IMR-90 (cell line): Measurements from ENCODE around the gene ARHGAP15. TPM values are rescaled to one million over a fixed set of nuclear protein-coding genes. Genes with fewer than 3 reads are reported as not detected.

Experiments
- ATAC-seq: fragments of 200-7000 bp; cut with Tn5 transposase; 2 replicates; pipeline ENCODE4 v1.9.1; 2020; ENCODE audit warnings: low read depth, mild to moderate bottlenecking, moderate library complexity
- BruUV-seq: library from RNA; stranded (reverse); fragments of 400-500 nt; replicated peaks from 2 replicates; lab custom pipeline; 2021; lab: Mats Ljungman, UMichigan
- CTCF ChIA-PET: fragments of 300-600 bp; formaldehyde crosslinking; extraction: SDS; loops from one replicate; lab custom pipeline; 2021; ENCODE audit warnings: antibody characterized with exemption; lab: Yijun Ruan, JAX
- POLR2A ChIA-PET: fragments of 300-600 bp; sonication (Branson Sonifier 250); formaldehyde crosslinking; loops from one replicate; lab custom pipeline; 2022; ENCODE audit warnings: antibody characterized with exemption; ENCODE audit not compliant: unreplicated experiment; lab: Charles Lee
- DNase-seq: peaks from one replicate; pipeline ENCODE4 v3.0.0; 2013
- H2AFZ ChIP-seq: replicated peaks from 2 replicates; pipeline ENCODE3; 2013; ENCODE audit warnings: low read length, mild to moderate bottlenecking; ENCODE audit not compliant: poor library complexity
- H2AK5ac ChIP-seq: 2 replicates; pipeline ENCODE4 v1.6.1; 2013; ENCODE audit warnings: low read depth, low read length, inconsistent platforms
- H2AK9ac ChIP-seq: replicated peaks from 2 replicates; pipeline ENCODE3; 2013; ENCODE audit warnings: mild to moderate bottlenecking, low read depth, low read length, moderate library complexity; ENCODE audit not compliant: poor library complexity
- H2BK120ac ChIP-seq: 2 replicates; pipeline ENCODE4 v1.6.1; 2013; ENCODE audit warnings: low read depth, low read length, inconsistent platforms
- H2BK15ac ChIP-seq: 3 replicates; pipeline ENCODE4 v1.6.1; 2013; ENCODE audit warnings: low read depth, low read length, inconsistent platforms
- H2BK20ac ChIP-seq: 2 replicates; pipeline ENCODE4 v1.6.1; 2013; ENCODE audit warnings: low read depth, mild to moderate bottlenecking, inconsistent platforms, low read length, moderate library complexity
- H2BK5ac ChIP-seq: 2 replicates; pipeline ENCODE4 v1.6.1; 2013; ENCODE audit warnings: mild to moderate bottlenecking, low read depth, low read length, inconsistent platforms; ENCODE audit not compliant: poor library complexity, severe bottlenecking
- H3K14ac ChIP-seq: replicated peaks from 2 replicates; pipeline ENCODE4 v1.6.1; 2013; ENCODE audit warnings: low read depth, low read length, inconsistent platforms
- H3K18ac ChIP-seq: 2 replicates; pipeline ENCODE4 v1.6.1; 2013; ENCODE audit warnings: low read depth, low read length, control low read depth
- H3K23ac ChIP-seq: 2 replicates; pipeline ENCODE4 v1.6.1; 2013; ENCODE audit warnings: low read depth, low read length, inconsistent platforms
- H3K27ac ChIP-seq: 2 replicates; pipeline ENCODE4 v1.5.1; 2013; ENCODE audit warnings: mild to moderate bottlenecking, control low read depth, low read length; ENCODE audit not compliant: insufficient read depth
- H3K27me3 ChIP-seq: 2 replicates; pipeline ENCODE4 v1.6.1; 2013; ENCODE audit warnings: low read length; ENCODE audit not compliant: control insufficient read depth, insufficient read depth
- H3K36me3 ChIP-seq: 2 replicates; pipeline ENCODE4 v1.6.1; 2013; ENCODE audit warnings: low read length, mixed read lengths; ENCODE audit not compliant: control insufficient read depth, insufficient read depth
- H3K4ac ChIP-seq: 2 replicates; pipeline ENCODE4 v1.6.1; 2013; ENCODE audit warnings: low read depth, low read length, inconsistent platforms
- H3K4me1 ChIP-seq: 2 replicates; pipeline ENCODE4 v1.6.1; 2013; ENCODE audit warnings: low read length, mixed read lengths; ENCODE audit not compliant: control insufficient read depth, insufficient read depth
- H3K4me2 ChIP-seq: 2 replicates; pipeline ENCODE4 v1.6.1; 2013; ENCODE audit warnings: low read depth, mild to moderate bottlenecking, control low read depth, low read length, moderate library complexity
- H3K4me3 ChIP-seq: 2 replicates; pipeline ENCODE4 v1.5.1; 2013; ENCODE audit warnings: low read depth, mild to moderate bottlenecking, control low read depth, low read length, moderate library complexity; ENCODE audit not compliant: insufficient read depth
- H3K56ac ChIP-seq: 2 replicates; pipeline ENCODE4 v1.6.1; 2013; ENCODE audit warnings: low read length, inconsistent platforms; ENCODE audit not compliant: insufficient read depth; ENCODE audit errors: extremely low read depth
- H3K79me1 ChIP-seq, 2 experiments: 2 replicates each; pipeline ENCODE4 v1.6.1; 2013; ENCODE audit warnings: low read length in 2 of 2, inconsistent platforms in 1 of 2, low read depth in 1 of 2
- H3K9ac ChIP-seq: 2 replicates; pipeline ENCODE4 v1.6.1; 2013; ENCODE audit warnings: low read depth, low read length, control low read depth
- H3K9me1 ChIP-seq: 2 replicates; pipeline ENCODE4 v1.6.1; 2013; ENCODE audit warnings: low read length, inconsistent platforms; ENCODE audit not compliant: insufficient read depth
- H3K9me3 ChIP-seq: 2 replicates; pipeline ENCODE4 v1.6.1; 2013; ENCODE audit warnings: low read length; ENCODE audit not compliant: control insufficient read depth, insufficient read depth
- H4K20me1 ChIP-seq: 2 replicates; pipeline ENCODE4 v1.6.1; 2013; ENCODE audit warnings: low read length, inconsistent platforms; ENCODE audit not compliant: insufficient read depth
- H4K5ac ChIP-seq: 2 replicates; pipeline ENCODE4 v1.6.1; 2013; ENCODE audit warnings: mild to moderate bottlenecking, low read depth, low read length, control low read depth
- H4K8ac ChIP-seq, 2 experiments: 2 replicates each; pipeline ENCODE4 v1.6.1; 2013; ENCODE audit warnings: low read depth in 2 of 2, low read length in 2 of 2, control low read depth in 1 of 2, inconsistent platforms in 1 of 2
- H4K91ac ChIP-seq: 2 replicates; pipeline ENCODE4 v1.6.1; 2013; ENCODE audit warnings: low read depth, low read length, inconsistent platforms; ENCODE audit not compliant: insufficient read depth
- BHLHE40 ChIP-seq: fragments of 150-350 bp; IDR thresholded peaks from 2 replicates; pipeline ENCODE4 v1.6.1; 2016; ENCODE audit warnings: mild to moderate bottlenecking, low read depth, low read length
- CEBPB ChIP-seq: IDR thresholded peaks from 2 replicates; pipeline ENCODE4 v1.6.1; 2012; ENCODE audit warnings: low read depth, low read length, improper control_type of control experiment
- CHD1 ChIP-seq: IDR thresholded peaks from 2 replicates; pipeline ENCODE4 v1.6.1; 2012; ENCODE audit warnings: low read depth, low read length, improper control_type of control experiment
- CTCF ChIP-seq: conservative IDR thresholded peaks from 2 replicates; pipeline ENCODE4 v1.5.1; 2012; ENCODE audit warnings: mild to moderate bottlenecking, low read depth, low read length, improper control_type of control experiment
- MAFK ChIP-seq: IDR thresholded peaks from 2 replicates; pipeline ENCODE4 v1.6.1; 2012; ENCODE audit warnings: low read depth, low read length, improper control_type of control experiment
- MAZ ChIP-seq: IDR thresholded peaks from 2 replicates; pipeline ENCODE4 v1.6.1; 2012; ENCODE audit warnings: low read depth, mild to moderate bottlenecking, low read length, improper control_type of control experiment, moderate library complexity, borderline replicate concordance
- MXI1 ChIP-seq: IDR thresholded peaks from 2 replicates; pipeline ENCODE4 v1.6.1; 2012; ENCODE audit warnings: low read depth, mild to moderate bottlenecking, low read length, moderate library complexity, borderline replicate concordance
- RFX5 ChIP-seq: IDR thresholded peaks from 2 replicates; pipeline ENCODE4 v1.8.0; 2012; ENCODE audit warnings: low read depth, mild to moderate bottlenecking, low read length, moderate library complexity
- WGBS, 2 experiments: methylation state at CpG; one replicate each; pipeline versions ENCODE4 v1.1.5 to v1.1.7; 2013; ENCODE audit warnings: missing lambda C conversion rate in 2 of 2; ENCODE audit not compliant: insufficient read length in 1 of 2; ENCODE audit errors: extremely low coverage in 2 of 2; 5-methylcytosine and 5-hydroxymethylcytosine counted together
- dilution Hi-C: fragments of 300-500 bp; cut with HindIII; formaldehyde crosslinking; loops from one replicate; pipeline ENCODE4 v1.14.3; 2018; ENCODE audit warnings: low sequenced_read_pairs; ENCODE audit not compliant: unreplicated experiment
- in situ Hi-C: fragments of 300-500 bp; cut with MboI; formaldehyde crosslinking; loops from 3 replicates; pipeline ENCODE4 v1.14.3; 2019; ENCODE audit warnings: low sequenced_read_pairs, inconsistent platforms, mixed read lengths
- intact Hi-C: fragments of 100-400 bp; cut with micrococcal nuclease; formaldehyde crosslinking; loops from 2 replicates; pipeline ENCODE4 v1.10.0; 2022
- polyA plus RNA-seq, 3 experiments: library from polyadenylated mRNA; depleted of rRNA; stranded (reverse); fragments of >200 nt; gene quantifications; 2 replicates each; pipeline ENCODE4 v1.2.3, GENCODE V29; 2012; ENCODE audit warnings: low replicate concordance in 1 of 3
- total RNA-seq: library from RNA; depleted of rRNA; stranded (reverse); fragments of >200 nt; gene quantifications from 2 replicates; pipeline ENCODE4 v1.2.3, GENCODE V29; 2012

ARHGAP15 gene
- total and polyA plus RNA-seq, 2 of the 4 experiments (the other 2 are of a cell fraction) = not detected

GRCh38 chr2:143477714-143478443, 348.7 kb downstream of the ARHGAP15 start:
- Histone ChIP-seq H3K4ac (peak overlapping the region; percentile 41), H3K36me3 (no peaks in the 10 kb centered on the region), H3K14ac (no peak overlapping the region), H3K4me1 (peaks cover 10% of the 10 kb centered on the region), H4K5ac (no peak overlapping the region), H2AK5ac (peak overlapping the region; percentile 49; the same call in 1 of the 2 replicates), H4K20me1 (no peaks in the 10 kb centered on the region), H4K91ac (no peak overlapping the region), H3K9ac (no peak overlapping the region), H3K9me3 (no peaks in the 10 kb centered on the region), H4K8ac (no peak overlapping the region), H2BK120ac (peak overlapping the region; percentile 32; the same call in 1 of the 2 replicates), H2AK9ac (no peak overlapping the region), H3K27ac (no peak overlapping the region), H2BK15ac (no peak overlapping the region), H3K79me1 (no peaks in the 10 kb centered on the region), H2AFZ (no peak overlapping the region), H3K23ac (peak overlapping the region; percentile 37; the same call in 1 of the 2 replicates), H3K4me3 (no peak overlapping the region), H3K27me3 (no peaks in the 10 kb centered on the region), H3K18ac (no peak overlapping the region), H3K9me1 (peaks cover 2% of the 10 kb centered on the region), H3K4me2 (no peak overlapping the region), H2BK20ac (peak overlapping the region; percentile 51), H3K56ac (no peak overlapping the region), H2BK5ac (no peak overlapping the region)
- dilution Hi-C loops = no loop called here
- POLR2A ChIA-PET = interaction anchor here (0.8 kb wide), 1 partner anchor 181 kb away, joined by 7 read pairs; no protein-coding TSS in a partner anchor
- no CpG with 5 or more reads among the region's 1 CpG for WGBS, 2 experiments
- TF ChIP-seq RFX5 (no peak), CEBPB (no peak), MAFK (no peak), BHLHE40 (no peak), MXI1 (no peak), MAZ (no peak), CHD1 (no peak), CTCF (no peak)
- intact Hi-C loops = no loop called here
- CTCF ChIA-PET = interaction anchor here (0.5 to 0.7 kb wide), 2 partner anchors 35 to 142 kb away, joined by 3 to 6 read pairs; no protein-coding TSS in a partner anchor
- no peak for ATAC-seq
- DNase-seq = no peak
- no TSS peak for BruUV-seq
- in situ Hi-C loops = no loop called here
